ENCODE measurements around the gene SUFU.

GRCh38 chr10:102505462-102506115 is 1.8 kb downstream of the SUFU start:
- no peak for TF ChIP-seq ZNF423 (CRISPR knock-in tag; IDR thresholded peaks at IDR 0.05)
- no peak for TF ChIP-seq TP53 (CRISPR knock-in tag; IDR thresholded peaks at IDR 0.05)
- TF ChIP-seq ZBTB21 (CRISPR knock-in tag; IDR thresholded peaks at IDR 0.05; ENCODE audit: borderline replicate concordance): no peak
- TF ChIP-seq, protein P1, sequence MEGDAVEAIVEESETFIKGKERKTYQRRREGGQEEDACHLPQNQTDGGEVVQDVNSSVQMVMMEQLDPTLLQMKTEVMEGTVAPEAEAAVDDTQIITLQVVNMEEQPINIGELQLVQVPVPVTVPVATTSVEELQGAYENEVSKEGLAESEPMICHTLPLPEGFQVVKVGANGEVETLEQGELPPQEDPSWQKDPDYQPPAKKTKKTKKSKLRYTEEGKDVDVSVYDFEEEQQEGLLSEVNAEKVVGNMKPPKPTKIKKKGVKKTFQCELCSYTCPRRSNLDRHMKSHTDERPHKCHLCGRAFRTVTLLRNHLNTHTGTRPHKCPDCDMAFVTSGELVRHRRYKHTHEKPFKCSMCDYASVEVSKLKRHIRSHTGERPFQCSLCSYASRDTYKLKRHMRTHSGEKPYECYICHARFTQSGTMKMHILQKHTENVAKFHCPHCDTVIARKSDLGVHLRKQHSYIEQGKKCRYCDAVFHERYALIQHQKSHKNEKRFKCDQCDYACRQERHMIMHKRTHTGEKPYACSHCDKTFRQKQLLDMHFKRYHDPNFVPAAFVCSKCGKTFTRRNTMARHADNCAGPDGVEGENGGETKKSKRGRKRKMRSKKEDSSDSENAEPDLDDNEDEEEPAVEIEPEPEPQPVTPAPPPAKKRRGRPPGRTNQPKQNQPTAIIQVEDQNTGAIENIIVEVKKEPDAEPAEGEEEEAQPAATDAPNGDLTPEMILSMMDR (IDR thresholded peaks at IDR 0.05): no peak
- no peak for TF ChIP-seq KAT7 (CRISPR knock-in tag; IDR thresholded peaks at IDR 0.05; ENCODE audit: borderline replicate concordance)
- TF ChIP-seq USF1 (CRISPR knock-in tag; IDR thresholded peaks at IDR 0.05): no peak
- TF ChIP-seq IRF2 (CRISPR knock-in tag; IDR thresholded peaks at IDR 0.05; ENCODE audit: borderline replicate concordance, low read depth): no peak
- TF ChIP-seq SP1 (CRISPR knock-in tag; conservative IDR thresholded peaks at IDR 0.05): no peak
- TF ChIP-seq, protein P2, sequence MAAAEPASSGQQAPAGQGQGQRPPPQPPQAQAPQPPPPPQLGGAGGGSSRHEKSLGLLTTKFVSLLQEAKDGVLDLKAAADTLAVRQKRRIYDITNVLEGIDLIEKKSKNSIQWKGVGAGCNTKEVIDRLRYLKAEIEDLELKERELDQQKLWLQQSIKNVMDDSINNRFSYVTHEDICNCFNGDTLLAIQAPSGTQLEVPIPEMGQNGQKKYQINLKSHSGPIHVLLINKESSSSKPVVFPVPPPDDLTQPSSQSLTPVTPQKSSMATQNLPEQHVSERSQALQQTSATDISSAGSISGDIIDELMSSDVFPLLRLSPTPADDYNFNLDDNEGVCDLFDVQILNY (CRISPR knock-in tag; IDR thresholded peaks at IDR 0.05): no peak
- TF ChIP-seq MAX (CRISPR knock-in tag; IDR thresholded peaks at IDR 0.05): no peak
- TF ChIP-seq, protein P3, sequence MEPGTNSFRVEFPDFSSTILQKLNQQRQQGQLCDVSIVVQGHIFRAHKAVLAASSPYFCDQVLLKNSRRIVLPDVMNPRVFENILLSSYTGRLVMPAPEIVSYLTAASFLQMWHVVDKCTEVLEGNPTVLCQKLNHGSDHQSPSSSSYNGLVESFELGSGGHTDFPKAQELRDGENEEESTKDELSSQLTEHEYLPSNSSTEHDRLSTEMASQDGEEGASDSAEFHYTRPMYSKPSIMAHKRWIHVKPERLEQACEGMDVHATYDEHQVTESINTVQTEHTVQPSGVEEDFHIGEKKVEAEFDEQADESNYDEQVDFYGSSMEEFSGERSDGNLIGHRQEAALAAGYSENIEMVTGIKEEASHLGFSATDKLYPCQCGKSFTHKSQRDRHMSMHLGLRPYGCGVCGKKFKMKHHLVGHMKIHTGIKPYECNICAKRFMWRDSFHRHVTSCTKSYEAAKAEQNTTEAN (CRISPR knock-in tag; IDR thresholded peaks at IDR 0.05): no peak
- TF ChIP-seq FOXJ3 (CRISPR knock-in tag; IDR thresholded peaks at IDR 0.05; ENCODE audit: borderline replicate concordance): no peak
- no peak for TF ChIP-seq JUN (CRISPR knock-in tag; IDR thresholded peaks at IDR 0.05)
- TF ChIP-seq E2F4 (CRISPR knock-in tag; IDR thresholded peaks at IDR 0.05; ENCODE audit: borderline replicate concordance, low read depth): no peak
